ENCODE results near the gene EFCAB6.

DNA sequence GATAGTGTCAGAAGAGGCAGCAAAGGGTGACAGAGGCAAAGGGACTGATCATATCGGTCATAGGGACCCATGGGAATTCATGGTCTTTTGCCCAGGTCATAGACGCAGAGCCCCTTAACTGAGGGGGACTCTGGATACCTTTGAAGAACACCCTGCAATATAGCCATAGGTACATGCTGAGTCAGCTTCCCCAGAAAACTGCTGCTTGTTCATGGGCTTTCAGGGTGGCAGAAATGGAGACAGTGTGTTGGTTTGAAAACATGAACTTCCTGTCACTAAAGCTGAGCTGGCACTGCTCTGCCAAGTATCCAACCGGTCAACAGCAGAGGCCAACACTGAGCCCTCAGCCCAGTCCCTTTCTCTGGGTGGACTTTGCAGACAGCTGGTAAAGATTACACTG is 114.2 kb downstream of the EFCAB6 start:
- TF ChIP-seq, protein P1, sequence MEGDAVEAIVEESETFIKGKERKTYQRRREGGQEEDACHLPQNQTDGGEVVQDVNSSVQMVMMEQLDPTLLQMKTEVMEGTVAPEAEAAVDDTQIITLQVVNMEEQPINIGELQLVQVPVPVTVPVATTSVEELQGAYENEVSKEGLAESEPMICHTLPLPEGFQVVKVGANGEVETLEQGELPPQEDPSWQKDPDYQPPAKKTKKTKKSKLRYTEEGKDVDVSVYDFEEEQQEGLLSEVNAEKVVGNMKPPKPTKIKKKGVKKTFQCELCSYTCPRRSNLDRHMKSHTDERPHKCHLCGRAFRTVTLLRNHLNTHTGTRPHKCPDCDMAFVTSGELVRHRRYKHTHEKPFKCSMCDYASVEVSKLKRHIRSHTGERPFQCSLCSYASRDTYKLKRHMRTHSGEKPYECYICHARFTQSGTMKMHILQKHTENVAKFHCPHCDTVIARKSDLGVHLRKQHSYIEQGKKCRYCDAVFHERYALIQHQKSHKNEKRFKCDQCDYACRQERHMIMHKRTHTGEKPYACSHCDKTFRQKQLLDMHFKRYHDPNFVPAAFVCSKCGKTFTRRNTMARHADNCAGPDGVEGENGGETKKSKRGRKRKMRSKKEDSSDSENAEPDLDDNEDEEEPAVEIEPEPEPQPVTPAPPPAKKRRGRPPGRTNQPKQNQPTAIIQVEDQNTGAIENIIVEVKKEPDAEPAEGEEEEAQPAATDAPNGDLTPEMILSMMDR (IDR thresholded peaks at IDR 0.05; ENCODE audit: low read length), result no peak
- no peak for TF ChIP-seq EZH2 (IDR thresholded peaks at IDR 0.05; ENCODE audit: borderline replicate concordance, low read length)
